ENCODE data around the gene SUZ12. TPM values are rescaled to one million over a fixed set of nuclear protein-coding genes. Genes with fewer than 3 reads are reported as not detected.
A peak's percentile ranks its signal among the peaks of the same experiment; 100 is the strongest.
"Not testable (repeated sequence)": the region's sequence is repeated elsewhere in the genome, so short reads cannot be mapped to it uniquely, and the experiment has no call there.

SUZ12 gene
- total RNA-seq, 1 experiment from 2014 or later, result 30.4 TPM

DNA sequence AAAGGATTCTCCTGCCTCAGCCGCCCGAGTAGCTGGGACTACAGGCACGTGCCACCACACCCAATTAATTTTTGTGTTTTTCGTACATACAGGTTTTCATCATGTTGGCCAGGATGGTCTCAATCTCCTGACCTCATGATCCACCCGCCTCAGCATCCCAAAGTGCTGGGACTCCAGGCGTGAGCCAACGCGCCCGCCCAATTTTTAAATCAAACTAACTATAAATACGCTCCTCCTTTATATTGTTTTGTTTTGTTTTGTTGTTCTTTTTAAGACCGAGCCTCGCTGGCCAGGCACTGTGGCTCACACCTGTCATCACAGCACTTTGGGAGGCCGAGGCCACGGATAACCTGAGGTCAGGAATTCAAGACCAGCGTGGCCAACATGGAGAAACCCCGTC lies 33.4 kb upstream of the SUZ12 start:
- TF ChIP-seq, protein P1, sequence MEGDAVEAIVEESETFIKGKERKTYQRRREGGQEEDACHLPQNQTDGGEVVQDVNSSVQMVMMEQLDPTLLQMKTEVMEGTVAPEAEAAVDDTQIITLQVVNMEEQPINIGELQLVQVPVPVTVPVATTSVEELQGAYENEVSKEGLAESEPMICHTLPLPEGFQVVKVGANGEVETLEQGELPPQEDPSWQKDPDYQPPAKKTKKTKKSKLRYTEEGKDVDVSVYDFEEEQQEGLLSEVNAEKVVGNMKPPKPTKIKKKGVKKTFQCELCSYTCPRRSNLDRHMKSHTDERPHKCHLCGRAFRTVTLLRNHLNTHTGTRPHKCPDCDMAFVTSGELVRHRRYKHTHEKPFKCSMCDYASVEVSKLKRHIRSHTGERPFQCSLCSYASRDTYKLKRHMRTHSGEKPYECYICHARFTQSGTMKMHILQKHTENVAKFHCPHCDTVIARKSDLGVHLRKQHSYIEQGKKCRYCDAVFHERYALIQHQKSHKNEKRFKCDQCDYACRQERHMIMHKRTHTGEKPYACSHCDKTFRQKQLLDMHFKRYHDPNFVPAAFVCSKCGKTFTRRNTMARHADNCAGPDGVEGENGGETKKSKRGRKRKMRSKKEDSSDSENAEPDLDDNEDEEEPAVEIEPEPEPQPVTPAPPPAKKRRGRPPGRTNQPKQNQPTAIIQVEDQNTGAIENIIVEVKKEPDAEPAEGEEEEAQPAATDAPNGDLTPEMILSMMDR (IDR thresholded peaks at IDR 0.05; ENCODE audit: unreplicated experiment), result no peak
- Mint-ChIP-seq H3K4me3 (ENCODE audit: unreplicated experiment) (no peak overlapping the region), H3K27ac (ENCODE audit: low read depth, unreplicated experiment) (no peak overlapping the region), H3K9me3 (ENCODE audit: unreplicated experiment) (no peaks in the 10 kb centered on the region), H3K36me3 (ENCODE audit: insufficient read depth, unreplicated experiment) (peaks cover 12% of the 10 kb centered on the region), H3K4me1 (ENCODE audit: insufficient read depth, unreplicated experiment) (no peaks in the 10 kb centered on the region), H3K27me3 (ENCODE audit: insufficient read depth, unreplicated experiment) (no peaks in the 10 kb centered on the region)
- CTCF ChIA-PET, result interaction anchor here (0.9 to 1.4 kb wide), 2 partner anchors 8 to 9 kb away, joined by 3 to 5 read pairs; no protein-coding TSS in a partner anchor
- no TSS peak for BruUV-seq (replicated peaks)
- DNase-seq (ENCODE audit: unreplicated experiment), result no peak
- POLR2A ChIA-PET, result interaction anchor here (1.1 kb wide), 1 partner anchor 9 kb away, joined by 3 read pairs; no protein-coding TSS in a partner anchor
- intact Hi-C loops (cut with micrococcal nuclease), result loop anchor here (5.0 kb wide), 2 partner anchors 234 to 466 kb away; no protein-coding TSS in a partner anchor

DNA sequence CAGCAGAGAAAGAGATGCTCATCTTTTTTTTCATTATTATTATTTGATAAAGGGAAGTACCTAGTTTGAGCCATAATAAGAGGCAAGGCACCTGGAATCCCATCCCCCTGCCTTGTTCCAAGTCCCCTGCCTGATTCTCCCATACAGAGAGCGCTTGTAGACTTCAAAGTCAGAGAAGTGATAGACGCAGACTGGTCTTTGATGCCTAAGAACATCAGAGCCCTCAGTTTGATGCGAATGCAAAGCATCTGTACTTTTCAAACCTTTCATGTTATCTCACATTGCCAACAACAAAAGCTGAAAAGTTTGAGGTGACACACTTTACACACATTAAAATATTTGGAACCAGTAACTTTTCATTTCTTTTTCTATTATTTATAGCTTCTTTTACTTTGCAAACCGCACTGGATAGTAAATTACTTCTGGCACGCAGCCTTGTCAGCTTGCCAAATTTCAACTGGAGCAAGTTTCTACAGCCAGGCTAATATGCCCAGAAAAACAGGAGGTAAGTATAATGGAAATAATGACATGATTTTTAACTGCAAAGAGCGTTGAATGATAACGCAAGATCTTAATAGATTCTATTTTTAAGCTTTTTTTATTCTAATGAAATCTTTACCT lies 29.4 kb upstream of the SUZ12 start:
- BruUV-seq (replicated peaks), result no TSS peak
- Mint-ChIP-seq H3K27ac (ENCODE audit: low read depth, unreplicated experiment) (no peak overlapping the region), H3K4me3 (ENCODE audit: unreplicated experiment) (no peak overlapping the region), H3K4me1 (ENCODE audit: insufficient read depth, unreplicated experiment) (no peaks in the 10 kb centered on the region), H3K9me3 (ENCODE audit: unreplicated experiment) (no peaks in the 10 kb centered on the region), H3K36me3 (ENCODE audit: insufficient read depth, unreplicated experiment) (no peaks in the 10 kb centered on the region), H3K27me3 (ENCODE audit: insufficient read depth, unreplicated experiment) (peaks cover 11% of the 10 kb centered on the region)
- ChIA-PET CTCF (interaction anchor here (0.9 to 1.2 kb wide), 3 partner anchors 8 to 413 kb away, joined by 3 to 10 read pairs (median 5); no protein-coding TSS in a partner anchor), POLR2A (no interaction called here)
- intact Hi-C loops (cut with micrococcal nuclease), result no loop called here
- TF ChIP-seq, protein P1 (IDR thresholded peaks at IDR 0.05; ENCODE audit: unreplicated experiment), result no peak
- DNase-seq (ENCODE audit: unreplicated experiment), result peak; percentile 46

DNA sequence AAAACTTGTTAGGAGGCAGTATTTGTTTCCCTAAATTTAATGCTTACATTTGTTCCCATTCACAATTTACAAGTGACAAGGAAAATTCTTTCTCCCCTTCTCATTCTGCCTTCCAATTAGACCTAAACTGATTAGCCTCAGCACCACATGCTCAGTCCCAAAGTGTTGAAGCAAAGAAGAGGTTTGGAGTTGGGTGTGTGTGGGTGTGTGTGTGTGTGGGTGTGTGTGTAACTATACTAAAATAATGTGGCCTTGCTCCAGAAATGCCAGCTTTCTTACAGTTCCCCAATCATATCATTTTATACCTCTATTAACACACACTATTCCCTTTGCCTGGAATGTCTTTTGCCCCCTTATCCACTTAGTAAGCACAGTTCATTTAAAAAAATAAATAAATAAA lies 28.4 kb upstream of the SUZ12 start:
- intact Hi-C loops (cut with micrococcal nuclease), result no loop called here
- BruUV-seq (replicated peaks), result no TSS peak

DNA sequence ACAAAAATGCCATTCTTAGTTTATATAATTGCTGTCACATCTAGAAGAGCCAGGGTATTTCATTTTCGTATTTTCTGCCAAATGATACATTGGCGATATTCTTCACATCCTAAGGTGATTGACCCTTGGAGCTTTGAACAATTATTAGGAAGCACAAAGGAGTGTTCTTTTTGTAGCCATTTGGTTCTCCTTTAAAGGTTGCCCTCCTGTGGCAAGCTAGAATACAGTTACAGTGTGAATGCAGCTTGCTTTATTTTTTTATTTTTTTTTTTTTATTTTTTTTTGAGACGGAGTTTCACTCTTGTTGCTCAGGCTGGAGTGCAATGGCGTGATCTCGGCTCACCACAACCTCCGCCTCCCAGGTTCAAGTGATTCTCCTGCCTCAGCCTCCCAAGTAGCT lies 24.1 kb upstream of the SUZ12 start:
- CTCF ChIA-PET, result interaction anchor here (0.6 to 1.5 kb wide), 7 partner anchors 9 to 698 kb away, joined by 3 to 6 read pairs (median 4); partner anchors contain the start of genes SUZ12 and UTP6
- H3K27ac Mint-ChIP-seq (ENCODE audit: low read depth, unreplicated experiment); H3K36me3 Mint-ChIP-seq (ENCODE audit: insufficient read depth, unreplicated experiment); H3K4me3 Mint-ChIP-seq (ENCODE audit: unreplicated experiment); intact Hi-C loops (cut with micrococcal nuclease); BruUV-seq (replicated peaks); H3K9me3 Mint-ChIP-seq (ENCODE audit: unreplicated experiment); H3K4me1 Mint-ChIP-seq (ENCODE audit: insufficient read depth, unreplicated experiment): not testable (repeated sequence)
- H3K27me3 Mint-ChIP-seq (ENCODE audit: insufficient read depth, unreplicated experiment), result peaks cover 11% of the 10 kb centered on the region
- TF ChIP-seq, protein P1 (IDR thresholded peaks at IDR 0.05; ENCODE audit: unreplicated experiment), result peak; percentile 16
- POLR2A ChIA-PET, result interaction anchor here (1.3 to 3.2 kb wide), 3 partner anchors 10 to 25 kb away, joined by 3 to 14 read pairs (median 4); partner anchors contain the start of gene UTP6
- peak; percentile 17 for DNase-seq (ENCODE audit: unreplicated experiment)

More for the DNA sequence above, 28.4 kb upstream of the SUZ12 start:
- CTCF ChIA-PET, result interaction anchor here (1.0 kb wide), 2 partner anchors 11 to 350 kb away, joined by 5 read pairs; no protein-coding TSS in a partner anchor
- Mint-ChIP-seq H3K4me1 (ENCODE audit: insufficient read depth, unreplicated experiment) (no peaks in the 10 kb centered on the region), H3K27me3 (ENCODE audit: insufficient read depth, unreplicated experiment) (peaks cover 11% of the 10 kb centered on the region), H3K4me3 (ENCODE audit: unreplicated experiment) (no peak overlapping the region), H3K27ac (ENCODE audit: low read depth, unreplicated experiment) (no peak overlapping the region), H3K9me3 (ENCODE audit: unreplicated experiment) (no peaks in the 10 kb centered on the region), H3K36me3 (ENCODE audit: insufficient read depth, unreplicated experiment) (no peaks in the 10 kb centered on the region)
- TF ChIP-seq, protein P1 (IDR thresholded peaks at IDR 0.05; ENCODE audit: unreplicated experiment), result no peak
- DNase-seq (ENCODE audit: unreplicated experiment), result no peak
- POLR2A ChIA-PET, result no interaction called here

Measured in MCF 10A (cell line).